HCT116 (cell line): ENCODE results near the gene MYH14. TPM values are rescaled to one million over a fixed set of nuclear protein-coding genes. Genes with fewer than 3 reads are reported as not detected.

Experiments
- ATAC-seq: fragments of 200-7000 bp; cut with Tn5 transposase; 2 replicates; pipeline ENCODE4 v1.9.1; 2020; ENCODE audit warnings: mild to moderate bottlenecking, moderate library complexity
- BruUV-seq: library from RNA; stranded (reverse); fragments of 400-500 nt; replicated peaks from 2 replicates; lab custom pipeline; 2021; lab: Mats Ljungman, UMichigan
- CTCF ChIA-PET: fragments of 300-600 bp; sonication (Branson Sonifier 250); formaldehyde crosslinking; loops from one replicate; lab custom pipeline; 2021; ENCODE audit warnings: antibody characterized with exemption; lab: Charles Lee
- POLR2A ChIA-PET: fragments of 300-600, 350-600 bp; sonication (Branson Sonifier 250); formaldehyde crosslinking; loops from one replicate; lab custom pipeline; 2021; ENCODE audit warnings: antibody characterized with exemption; lab: Charles Lee
- RAD21 ChIA-PET, 2 experiments: fragments of 300-600 bp; sonication (Branson Sonifier 250); formaldehyde crosslinking; loops; one replicate each; lab custom pipeline; 2023; ENCODE audit warnings: low total read pairs in 2 of 2; ENCODE audit not compliant: uncharacterized antibody in 2 of 2, unreplicated experiment in 2 of 2, low non-redundant PET in 1 of 2; lab: Charles Lee
- DNase-seq: peaks from one replicate; pipeline ENCODE4 v3.0.0-alpha.2; 2010; ENCODE audit warnings: low read depth, low spot score
- H2AFZ ChIP-seq: fragments of 200-600 bp; shearing (Covaris generic), sonication (generic); 2 replicates; pipeline ENCODE4 v1.6.1; 2017; ENCODE audit warnings: low read depth, mixed run types, mixed read lengths, antibody characterized with exemption, low read length; ENCODE audit not compliant: poor library complexity, severe bottlenecking
- H3K27ac ChIP-seq: 2 replicates; pipeline ENCODE4 v1.5.1; 2012; ENCODE audit warnings: low read depth, low read length
- H3K27me3 ChIP-seq: fragments of 200-600 bp; sonication (generic); 2 replicates; pipeline ENCODE4 v1.6.1; 2016; ENCODE audit warnings: mixed run types, low read length, mixed read lengths; ENCODE audit not compliant: insufficient read depth
- H3K36me3 ChIP-seq, 2 experiments: fragments of 200-500 bp in 1 of 2; fragments of 200-600 bp in 1 of 2; sonication (Bioruptor generic) in 1 of 2; sonication (generic) in 1 of 2; 2 replicates each; pipeline versions ENCODE4 v1.5.1 to v1.6.1; 2014 to 2016; ENCODE audit warnings: low read length in 2 of 2, inconsistent platforms in 1 of 2, mixed read lengths in 1 of 2, mixed run types in 1 of 2; ENCODE audit not compliant: insufficient read depth in 2 of 2, control insufficient read depth in 1 of 2
- H3K4me1 ChIP-seq, 2 experiments: fragments of 200-600 bp in 1 of 2; sonication (generic) in 1 of 2; 2 replicates each; pipeline versions ENCODE4 v1.5.1 to v1.6.1; 2012 to 2017; ENCODE audit warnings: low read length in 2 of 2, inconsistent platforms in 1 of 2, mild to moderate bottlenecking in 1 of 2, mixed read lengths in 1 of 2, mixed run types in 1 of 2, moderate library complexity in 1 of 2; ENCODE audit not compliant: insufficient read depth in 2 of 2, control insufficient read depth in 1 of 2
- H3K4me2 ChIP-seq: fragments of 200-600 bp; sonication (generic); 2 replicates; pipeline ENCODE4 v1.6.1; 2017; ENCODE audit warnings: mixed run types, low read length, mixed read lengths
- H3K4me3 ChIP-seq, 2 experiments: fragments of 200-600 bp in 1 of 2; sonication (generic) in 1 of 2; replicated peaks in 1 of 2; 2 replicates each; pipeline ENCODE4 v1.5.1; 2011 to 2016; ENCODE audit warnings: low read length in 2 of 2, control low read depth in 1 of 2, low read depth in 1 of 2, mild to moderate bottlenecking in 1 of 2, mixed read lengths in 1 of 2, mixed run types in 1 of 2
- H3K79me2 ChIP-seq: fragments of 200-600 bp; sonication (generic); 2 replicates; pipeline ENCODE4 v1.6.1; 2017; ENCODE audit warnings: mild to moderate bottlenecking, mixed run types, low read length, moderate library complexity, mixed read lengths; ENCODE audit not compliant: insufficient read depth
- H3K9ac ChIP-seq: fragments of 200-600 bp; sonication (generic); 2 replicates; pipeline ENCODE4 v1.6.1; 2016; ENCODE audit warnings: low read length, mixed read lengths
- H3K9me2 ChIP-seq: fragments of 200-600 bp; sonication (generic), shearing (Covaris generic); 2 replicates; pipeline ENCODE4 v1.6.1; 2017; ENCODE audit warnings: mixed run types, mild to moderate bottlenecking, moderate library complexity; ENCODE audit not compliant: insufficient read depth
- H3K9me3 ChIP-seq, 2 experiments: fragments of 200-500 bp in 1 of 2; fragments of 200-600 bp in 1 of 2; sonication (Bioruptor generic) in 1 of 2; sonication (generic) in 1 of 2; 2 replicates each; pipeline ENCODE4 v1.6.1; 2014 to 2017; ENCODE audit warnings: low read length in 2 of 2, mixed read lengths in 2 of 2, inconsistent platforms in 1 of 2, low read depth in 1 of 2, mild to moderate bottlenecking in 1 of 2, mixed run types in 1 of 2, moderate library complexity in 1 of 2; ENCODE audit not compliant: control insufficient read depth in 1 of 2, insufficient read depth in 1 of 2
- H4K20me1 ChIP-seq: fragments of 200-600 bp; sonication (generic), shearing (Covaris generic); 2 replicates; pipeline ENCODE4 v1.6.1; 2017; ENCODE audit warnings: mixed run types, mild to moderate bottlenecking, moderate library complexity; ENCODE audit not compliant: insufficient read depth
- CEBPB ChIP-seq: IDR thresholded peaks from 2 replicates; pipeline ENCODE4 v1.6.1; 2012; ENCODE audit warnings: low read depth
- EGR1 ChIP-seq: IDR thresholded peaks from 2 replicates; pipeline ENCODE4 v1.6.1; 2012; ENCODE audit warnings: low read depth
- ELF1 ChIP-seq: IDR thresholded peaks from 2 replicates; pipeline ENCODE4 v1.6.1; 2012; ENCODE audit warnings: low read depth, borderline replicate concordance
- EZH2phosphoT487 ChIP-seq: fragments of 200-600 bp; IDR thresholded peaks from 2 replicates; pipeline ENCODE4 v1.6.1; 2018; ENCODE audit warnings: antibody characterized with exemption, borderline replicate concordance
- FOSL1 ChIP-seq: IDR thresholded peaks from 2 replicates; pipeline ENCODE4 v1.6.1; 2012; ENCODE audit warnings: low read depth
- JUND ChIP-seq: IDR thresholded peaks from 2 replicates; pipeline ENCODE4 v1.6.1; 2012
- POLR2A ChIP-seq: IDR thresholded peaks from 2 replicates; pipeline ENCODE4 v1.7.0; 2011; ENCODE audit warnings: borderline replicate concordance; ENCODE audit not compliant: insufficient read depth, insufficient read length; ENCODE audit errors: extremely low read depth
- POLR2AphosphoS5 ChIP-seq: IDR thresholded peaks from 2 replicates; pipeline ENCODE4 v1.6.1; 2011; ENCODE audit warnings: mild to moderate bottlenecking, low read depth, low read length, moderate library complexity
- RAD21 ChIP-seq: IDR thresholded peaks from 2 replicates; pipeline ENCODE4 v1.6.1; 2012; ENCODE audit warnings: low read depth, mild to moderate bottlenecking
- REST ChIP-seq: IDR thresholded peaks from 2 replicates; pipeline ENCODE4 v1.6.1; 2012; ENCODE audit warnings: low read depth
- TCF7L2 ChIP-seq: IDR thresholded peaks from 2 replicates; pipeline ENCODE4 v1.7.0; 2011; ENCODE audit warnings: borderline replicate concordance, inconsistent platforms; ENCODE audit not compliant: insufficient read depth, insufficient read length; ENCODE audit errors: extremely low read depth
- YY1 ChIP-seq: IDR thresholded peaks from 2 replicates; pipeline ENCODE4 v1.6.1; 2011; ENCODE audit warnings: low read length, low read depth, moderate library complexity, mild to moderate bottlenecking; ENCODE audit not compliant: insufficient replicate concordance; ENCODE audit errors: extremely low read depth
- ZFX ChIP-seq: fragments of 450-650 bp; IDR thresholded peaks from 2 replicates; pipeline ENCODE4 v1.6.1; 2017
- intact Hi-C: fragments of 100-400 bp; cut with micrococcal nuclease; formaldehyde crosslinking; loops from 2 replicates; pipeline ENCODE4 v1.10.0; 2022
- total RNA-seq: library from RNA; stranded (reverse); gene quantifications from one replicate; pipeline ENCODE4 v1.2.1, GENCODE V29; 2021; ENCODE audit not compliant: unreplicated experiment
- TF ChIP-seq, protein P1 (sequence below), 3 experiments: fragments of 200-600 bp in 1 of 3; sonication (generic) in 1 of 3; IDR thresholded peaks in 2 of 3; conservative IDR thresholded peaks in 1 of 3; 2 replicates each; pipeline ENCODE4 v1.5.1; 2012 to 2017; ENCODE audit warnings: low read depth in 2 of 3, low read length in 2 of 3, antibody characterized with exemption in 1 of 3, borderline replicate concordance in 1 of 3, control low read depth in 1 of 3, mild to moderate bottlenecking in 1 of 3, mixed read lengths in 1 of 3, mixed run types in 1 of 3, moderate library complexity in 1 of 3; ENCODE audit not compliant: insufficient read depth in 1 of 3
- TF ChIP-seq, protein P2 (sequence below): IDR thresholded peaks from 2 replicates; pipeline ENCODE4 v1.6.1; 2012

Gene MYH14
- total RNA-seq, 1 experiment from 2014 or later = 60.1 TPM

- no peak overlapping the region for H3K27ac ChIP-seq
- H2AFZ ChIP-seq = no peak overlapping the region
- H3K36me3 ChIP-seq = peaks cover 17 to 21% of the 10 kb centered on the region in 2 experiments
- TF ChIP-seq, protein P1, sequence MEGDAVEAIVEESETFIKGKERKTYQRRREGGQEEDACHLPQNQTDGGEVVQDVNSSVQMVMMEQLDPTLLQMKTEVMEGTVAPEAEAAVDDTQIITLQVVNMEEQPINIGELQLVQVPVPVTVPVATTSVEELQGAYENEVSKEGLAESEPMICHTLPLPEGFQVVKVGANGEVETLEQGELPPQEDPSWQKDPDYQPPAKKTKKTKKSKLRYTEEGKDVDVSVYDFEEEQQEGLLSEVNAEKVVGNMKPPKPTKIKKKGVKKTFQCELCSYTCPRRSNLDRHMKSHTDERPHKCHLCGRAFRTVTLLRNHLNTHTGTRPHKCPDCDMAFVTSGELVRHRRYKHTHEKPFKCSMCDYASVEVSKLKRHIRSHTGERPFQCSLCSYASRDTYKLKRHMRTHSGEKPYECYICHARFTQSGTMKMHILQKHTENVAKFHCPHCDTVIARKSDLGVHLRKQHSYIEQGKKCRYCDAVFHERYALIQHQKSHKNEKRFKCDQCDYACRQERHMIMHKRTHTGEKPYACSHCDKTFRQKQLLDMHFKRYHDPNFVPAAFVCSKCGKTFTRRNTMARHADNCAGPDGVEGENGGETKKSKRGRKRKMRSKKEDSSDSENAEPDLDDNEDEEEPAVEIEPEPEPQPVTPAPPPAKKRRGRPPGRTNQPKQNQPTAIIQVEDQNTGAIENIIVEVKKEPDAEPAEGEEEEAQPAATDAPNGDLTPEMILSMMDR (IDR thresholded peaks at IDR 0.05 in 2 of 3, conservative IDR thresholded peaks at IDR 0.05 in 1 of 3; ENCODE audit: borderline replicate concordance in 1 of 3, insufficient read depth in 1 of 3, low read depth in 2 of 3, low read length in 2 of 3) = no peak
- TF ChIP-seq ZFX (no peak), FOSL1 (no peak), TCF7L2 (no peak), REST (no peak), POLR2A (no peak), EGR1 (no peak), EZH2phosphoT487 (no peak), ELF1 (no peak), POLR2AphosphoS5 (no peak), YY1 (no peak), CEBPB (no peak), RAD21 (no peak), JUND (no peak)
- TF ChIP-seq, protein P2, sequence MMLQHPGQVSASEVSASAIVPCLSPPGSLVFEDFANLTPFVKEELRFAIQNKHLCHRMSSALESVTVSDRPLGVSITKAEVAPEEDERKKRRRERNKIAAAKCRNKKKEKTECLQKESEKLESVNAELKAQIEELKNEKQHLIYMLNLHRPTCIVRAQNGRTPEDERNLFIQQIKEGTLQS = no peak
- TF ChIP-seq, all 23 proteins: peak for 0
- DNase-seq (no peak), ATAC-seq (no peak)
- no peaks in the 10 kb centered on the region for H3K9me2 ChIP-seq
- intact Hi-C loops = no loop called here
- no peaks in the 10 kb centered on the region for H3K79me2 ChIP-seq
- no peak overlapping the region for H3K4me3 ChIP-seq
- ChIA-PET CTCF (no interaction called here), POLR2A (no interaction called here), RAD21 (no interaction called here)
- H3K4me1 ChIP-seq = no peaks in the 10 kb centered on the region
- no peak overlapping the region for H3K4me2 ChIP-seq
- BruUV-seq = no TSS peak
- H3K9ac ChIP-seq = no peak overlapping the region
- no peaks in the 10 kb centered on the region for H3K27me3 ChIP-seq
- H4K20me1 ChIP-seq = no peaks in the 10 kb centered on the region
- H3K9me3 ChIP-seq = no peaks in the 10 kb centered on the region
These were observed 19.4 kb downstream of the MYH14 start for GRCh38 chr19:50222691-50223438.
